ENCODE data around the gene SOSTDC1.
A peak's percentile ranks its signal among the peaks of the same experiment; 100 is the strongest.
"Not testable (repeated sequence)": the region's sequence is repeated elsewhere in the genome, so short reads cannot be mapped to it uniquely, and the experiment has no call there.

SOSTDC1 gene

DNA sequence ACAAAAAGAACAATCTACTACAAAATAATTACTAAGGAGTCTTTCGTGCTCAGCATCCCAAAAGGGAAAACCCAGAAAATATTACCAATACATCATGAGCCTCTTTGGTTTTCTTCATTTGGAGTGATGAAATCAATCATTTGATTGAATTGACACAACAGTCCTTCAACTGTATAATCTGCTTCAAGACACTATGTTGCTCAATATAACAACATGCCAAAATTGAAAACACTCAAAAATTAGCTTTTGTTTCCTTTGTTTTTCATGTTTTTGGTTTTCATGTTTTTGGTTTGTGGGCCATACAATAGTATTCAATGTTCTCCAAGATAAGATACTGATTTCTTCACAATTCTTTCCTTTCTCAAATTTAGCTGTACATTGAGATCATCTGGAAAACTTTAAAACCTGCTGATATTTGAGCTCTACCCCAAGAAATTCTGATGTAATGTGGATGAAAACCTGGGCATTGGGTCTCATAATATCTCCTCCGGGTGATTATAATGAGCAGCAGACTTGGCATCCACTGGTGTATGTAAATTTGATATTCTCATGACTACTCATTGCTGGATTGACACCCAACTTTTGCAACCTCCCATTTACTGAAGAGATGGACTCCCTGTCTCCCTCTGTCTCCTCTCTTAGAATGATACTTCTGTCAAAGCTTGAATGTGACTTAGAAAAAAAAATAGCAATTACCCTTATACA is 4.6 kb downstream of the SOSTDC1 start:
- DNase-seq, result no peak

DNA sequence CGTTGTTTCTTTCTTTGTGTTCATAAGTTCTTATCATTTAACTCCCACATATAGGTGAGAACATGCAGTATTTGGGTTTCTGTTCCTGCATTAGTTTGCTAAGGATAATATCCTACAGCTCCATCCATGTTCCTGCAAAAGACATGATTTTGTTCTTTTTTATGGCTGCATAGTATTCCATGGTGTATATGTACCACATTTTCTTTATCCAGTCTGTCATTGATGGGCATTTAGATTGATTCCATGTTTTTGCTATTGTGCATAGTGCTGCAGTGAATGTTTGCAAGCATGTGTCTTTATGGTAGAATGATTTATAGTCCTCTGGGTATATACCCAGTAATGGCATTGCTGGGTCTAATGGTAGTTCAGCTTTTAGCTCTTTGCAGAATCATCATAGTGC is 9.2 kb downstream of the SOSTDC1 start:
- DNase-seq, result not testable (repeated sequence)

DNA sequence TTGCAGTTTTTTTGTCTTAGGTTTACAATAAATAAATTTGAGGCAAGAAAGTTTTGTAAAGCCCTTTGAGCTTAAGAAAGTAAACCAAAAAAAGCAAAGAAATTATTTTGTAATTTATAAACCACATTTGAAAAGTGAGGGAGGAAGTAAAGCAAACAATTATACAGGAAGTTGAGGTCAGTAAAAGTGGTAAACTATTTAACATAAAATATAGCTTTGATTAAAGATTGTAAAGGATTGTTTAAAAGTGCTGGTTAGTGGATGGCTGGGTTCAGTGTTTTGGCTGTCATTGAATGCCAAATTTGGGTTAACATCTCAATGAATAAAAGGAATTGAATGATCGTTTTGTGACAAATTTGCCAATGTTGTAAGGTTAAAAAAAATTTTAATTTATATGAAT is 9.9 kb downstream of the SOSTDC1 start:
- DNase-seq, result no peak

DNA sequence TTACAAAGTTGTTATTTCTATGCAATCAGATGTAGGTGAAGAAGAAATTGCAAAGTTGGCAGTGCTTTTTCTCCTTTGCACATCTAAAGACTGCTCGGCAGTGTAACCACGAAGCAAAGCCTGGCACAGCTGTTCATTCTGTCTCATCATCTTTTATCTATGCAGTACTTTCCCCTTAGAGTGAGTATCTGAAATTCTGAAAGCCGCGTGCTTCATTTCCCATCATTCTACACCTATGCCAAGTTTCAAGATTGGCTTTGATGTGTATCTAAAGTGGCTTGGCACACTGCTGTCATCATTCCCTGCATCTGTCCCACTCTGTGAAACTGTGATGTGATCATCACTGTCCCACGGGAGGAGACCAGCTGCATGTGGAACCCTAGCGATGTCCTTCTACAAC is 15.2 kb downstream of the SOSTDC1 start:
- DNase-seq, result no peak

DNA sequence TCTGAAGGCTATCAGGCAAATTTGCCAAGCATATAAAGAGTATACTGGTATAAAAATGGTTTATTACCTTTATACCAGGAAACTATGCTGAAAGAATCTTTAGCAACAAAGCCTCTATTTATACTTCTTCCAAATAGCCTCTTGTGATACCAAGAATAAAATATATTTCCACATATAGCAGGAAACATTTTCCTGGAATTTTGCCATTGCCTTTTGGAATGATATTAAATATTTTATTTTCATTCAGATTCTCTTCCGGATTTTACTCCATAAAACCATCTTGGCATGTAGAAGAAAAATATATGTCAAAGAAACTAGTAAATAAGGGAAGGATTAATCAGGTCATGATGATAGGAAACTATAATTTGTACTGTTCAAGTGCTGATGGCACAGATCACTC is 17.7 kb downstream of the SOSTDC1 start:
- no peak for DNase-seq

DNA sequence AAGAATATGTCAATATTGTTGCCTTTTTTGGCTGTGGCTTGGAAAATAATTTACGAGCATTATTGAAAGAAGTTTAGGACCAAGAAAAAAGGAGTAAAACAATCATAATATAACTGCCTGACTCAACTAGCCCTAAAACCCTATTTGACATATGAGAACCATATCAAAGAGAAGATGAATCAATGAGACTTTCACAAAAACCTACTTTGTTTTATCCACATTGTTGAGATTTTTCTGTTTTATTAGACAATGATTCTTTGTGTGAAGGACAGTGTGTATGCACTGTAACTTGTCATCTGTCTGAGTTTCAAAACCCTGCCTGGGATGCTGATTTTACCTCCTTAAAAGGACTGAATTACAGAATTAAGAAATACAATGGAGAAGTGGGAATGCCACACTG is 19.0 kb downstream of the SOSTDC1 start:
- DNase-seq, result no peak

DNA sequence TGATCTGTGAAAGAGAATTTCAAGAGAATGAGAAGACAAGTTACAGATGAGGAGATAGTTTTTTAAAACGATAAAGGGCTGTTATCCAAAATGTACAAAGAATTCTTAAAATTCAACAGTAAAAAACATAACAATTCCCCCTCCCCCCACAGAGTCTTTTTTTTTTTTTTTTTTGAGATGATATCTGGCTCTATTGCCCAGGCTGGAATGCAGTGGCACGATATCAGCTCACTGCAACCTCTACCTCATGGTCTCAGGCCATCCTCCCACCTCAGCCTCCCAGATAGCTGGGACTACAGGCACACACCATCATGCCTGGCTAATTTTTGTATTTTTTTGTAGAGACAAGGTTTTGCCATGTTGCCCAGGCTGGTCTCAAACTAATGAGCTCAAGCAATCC is 21.7 kb downstream of the SOSTDC1 start:
- DNase-seq, result not testable (repeated sequence)

DNA sequence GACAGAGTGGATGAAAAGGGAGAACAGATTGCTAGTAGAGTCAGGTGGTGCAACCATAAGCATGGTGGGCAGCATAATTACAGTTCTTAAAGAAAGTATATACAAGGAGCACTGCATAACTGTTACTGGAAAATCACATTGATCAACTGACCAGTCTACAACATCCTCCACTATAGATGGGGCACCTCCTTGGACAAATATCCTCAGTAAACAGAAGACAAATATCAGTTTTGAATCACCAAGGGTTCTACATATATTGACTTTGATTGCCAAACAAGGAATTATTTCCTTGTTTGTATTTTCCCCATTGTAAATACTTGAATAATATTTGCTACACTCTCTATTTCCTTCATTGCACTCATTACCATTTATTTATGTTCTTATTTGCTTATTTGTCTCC is 26.6 kb downstream of the SOSTDC1 start:
- no peak for DNase-seq

DNA sequence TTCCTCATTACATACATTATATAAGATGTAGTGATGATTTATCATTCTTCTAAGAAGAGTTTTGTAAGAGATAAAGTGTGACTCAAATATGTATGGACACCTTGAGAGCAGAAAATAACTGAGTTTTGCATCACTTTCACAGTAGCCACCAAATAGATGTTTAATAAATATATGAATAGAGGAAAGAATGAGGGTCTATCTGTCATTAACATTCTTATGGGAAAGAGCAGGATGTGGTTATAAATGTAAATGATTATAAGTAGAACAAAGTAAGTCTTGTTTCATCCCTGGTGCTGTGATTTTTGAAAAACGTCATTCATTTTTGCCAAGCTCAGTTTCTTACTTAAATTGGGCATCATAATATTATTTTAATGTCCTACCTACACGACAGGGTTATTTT is 29.2 kb downstream of the SOSTDC1 start:
- DNase-seq, result no peak

DNA sequence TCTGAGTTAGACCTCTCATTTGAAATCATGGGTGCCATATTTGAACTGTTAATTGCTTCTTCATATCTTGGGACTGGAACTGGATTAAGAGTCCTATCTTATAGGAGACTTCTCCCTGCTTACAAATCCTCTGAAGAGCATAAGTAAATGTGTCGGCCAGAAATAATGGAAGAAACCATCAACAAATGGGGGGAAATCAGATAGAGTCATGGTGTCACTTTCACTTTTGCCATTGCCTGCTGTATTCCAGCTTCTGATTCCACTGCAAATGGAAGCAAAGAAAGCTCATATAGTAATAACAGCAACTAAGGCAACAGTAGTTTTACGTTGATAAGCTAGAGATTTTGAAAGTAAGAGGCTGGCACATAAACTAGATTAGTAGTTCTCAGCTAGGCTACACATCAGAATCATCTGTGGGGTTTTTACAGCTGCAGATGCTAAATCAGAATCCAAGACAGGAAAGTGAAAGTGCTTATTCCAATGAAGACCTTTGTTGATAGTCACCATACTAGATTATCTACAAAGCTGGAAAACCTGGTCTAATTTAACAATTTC is 31.9 kb downstream of the SOSTDC1 start:
- no peak for DNase-seq

DNA sequence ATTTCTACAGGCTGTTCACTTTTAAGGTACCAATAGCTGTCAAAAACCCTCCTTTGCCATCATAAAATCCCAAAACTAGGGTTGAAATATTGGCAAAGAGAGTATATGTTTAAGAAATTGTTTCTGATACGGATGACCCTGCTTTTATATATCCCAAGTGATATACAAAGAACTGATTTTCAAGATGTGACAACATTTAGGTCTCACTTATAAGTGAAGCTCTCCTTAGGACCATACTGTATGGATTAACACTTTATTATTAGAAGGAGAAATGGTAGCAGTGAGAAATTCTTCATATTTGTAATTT is 33.2 kb downstream of the SOSTDC1 start:
- DNase-seq, result no peak

DNA sequence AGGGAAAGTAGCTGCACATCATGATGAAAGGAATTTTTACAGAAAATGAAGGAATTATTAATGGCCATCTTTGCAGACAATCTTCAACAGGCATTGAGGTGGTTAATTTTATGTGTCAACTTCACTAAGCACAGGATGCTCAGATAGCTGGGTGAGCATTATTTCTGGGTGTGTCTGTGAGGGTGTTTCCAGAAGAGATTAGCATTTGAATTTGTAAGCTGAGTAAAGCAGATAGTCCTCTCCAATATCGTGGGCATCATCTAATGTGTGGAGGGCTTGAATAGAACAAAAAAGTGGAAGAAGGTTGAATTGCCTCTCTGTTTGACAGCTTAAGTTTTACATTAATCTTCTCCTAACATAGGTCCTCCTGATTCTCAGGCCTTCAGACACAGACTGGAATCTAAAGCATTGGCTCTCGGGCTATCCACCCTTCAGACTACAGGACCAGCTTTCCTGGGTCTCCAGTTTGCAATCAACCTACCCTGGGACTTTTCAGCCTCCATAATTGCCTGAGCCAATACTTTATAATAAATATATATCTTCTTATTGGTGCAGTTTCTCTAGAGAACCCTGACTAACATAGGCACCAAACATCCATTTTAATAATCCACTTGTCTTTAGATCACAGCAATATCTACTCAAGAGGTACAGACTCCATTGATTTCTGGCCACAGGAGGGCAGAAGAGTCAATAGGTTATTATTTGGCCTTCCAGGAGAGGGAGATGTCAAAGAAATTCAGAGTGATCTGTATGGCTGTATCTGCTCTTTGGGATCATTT is 33.7 kb downstream of the SOSTDC1 start:
- DNase-seq, result peak; percentile 52

DNA sequence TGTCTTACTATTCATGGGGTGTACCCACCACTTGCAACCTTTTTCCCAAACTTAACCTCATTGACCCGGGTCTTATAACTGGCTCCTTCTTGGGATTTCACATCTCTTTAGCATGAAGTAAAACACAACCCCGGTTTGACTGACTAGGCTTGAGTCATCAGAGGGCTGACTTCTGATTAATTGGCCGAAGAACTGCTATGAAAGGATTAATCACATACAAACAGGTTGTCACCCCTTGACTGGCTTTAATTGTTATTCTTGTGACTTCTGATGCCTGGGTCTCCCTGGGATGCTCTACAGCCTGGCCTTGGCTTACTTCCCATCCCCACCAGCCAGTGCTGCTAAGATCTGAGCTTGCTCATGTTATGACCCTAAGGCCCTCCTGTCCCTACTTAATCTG is 35.4 kb downstream of the SOSTDC1 start:
- DNase-seq, result no peak

DNA sequence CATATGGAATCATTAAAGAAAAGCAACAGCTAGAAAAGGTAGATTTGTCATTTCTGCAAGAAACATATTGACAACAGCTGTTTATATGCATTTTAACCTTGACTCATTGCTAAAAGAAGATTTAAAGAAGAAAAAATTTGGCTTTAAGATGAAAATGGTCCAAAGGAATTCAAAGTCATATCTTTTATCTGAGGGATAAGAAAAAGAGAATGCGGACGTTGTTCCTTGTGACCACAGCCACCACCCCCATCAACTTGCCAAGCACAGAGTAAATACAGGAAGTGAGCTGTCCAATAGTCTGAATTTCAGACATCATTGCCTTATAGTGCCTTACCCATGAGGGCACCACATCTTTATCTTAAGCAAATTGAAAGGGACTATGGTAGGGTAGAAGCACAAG is 36.9 kb downstream of the SOSTDC1 start:
- DNase-seq, result no peak

DNA sequence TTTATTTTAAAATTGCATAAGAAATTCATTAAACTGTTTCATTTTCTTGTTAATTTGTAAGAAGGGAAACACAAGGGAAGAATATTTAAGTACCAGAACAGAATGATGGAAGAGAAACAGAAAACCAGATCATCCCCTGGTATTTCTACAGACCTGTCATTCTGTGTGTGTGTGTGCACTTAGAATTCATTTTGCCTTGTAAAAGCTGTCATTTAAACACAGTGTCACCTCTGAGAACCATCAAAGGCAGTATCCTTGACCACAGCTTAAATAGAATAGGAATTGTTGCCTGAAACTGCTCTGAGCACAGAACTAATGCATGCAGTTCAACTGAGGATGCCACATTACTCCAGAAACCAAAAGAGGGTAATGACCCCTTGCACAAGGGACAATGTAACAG is 37.4 kb downstream of the SOSTDC1 start:
- no peak for DNase-seq

DNA sequence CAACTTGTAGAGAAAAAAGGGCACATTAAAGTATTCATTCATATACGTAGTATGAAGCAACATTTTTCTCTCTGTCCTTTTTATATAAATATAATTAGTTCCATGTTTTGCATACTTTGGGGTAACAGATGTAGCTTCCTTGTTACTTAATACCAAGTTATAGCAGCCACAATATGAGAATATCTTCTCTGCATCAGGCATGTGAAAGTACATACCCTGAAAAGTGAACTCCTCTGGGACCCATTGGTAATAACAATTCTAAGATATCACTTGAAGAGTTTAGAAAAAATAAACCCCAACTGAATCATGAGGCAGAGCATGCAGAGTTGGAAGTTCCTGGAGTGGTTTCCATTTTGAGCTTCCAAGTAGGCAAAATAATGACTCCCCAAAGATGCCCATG is 41.8 kb downstream of the SOSTDC1 start:
- DNase-seq, result no peak

DNA sequence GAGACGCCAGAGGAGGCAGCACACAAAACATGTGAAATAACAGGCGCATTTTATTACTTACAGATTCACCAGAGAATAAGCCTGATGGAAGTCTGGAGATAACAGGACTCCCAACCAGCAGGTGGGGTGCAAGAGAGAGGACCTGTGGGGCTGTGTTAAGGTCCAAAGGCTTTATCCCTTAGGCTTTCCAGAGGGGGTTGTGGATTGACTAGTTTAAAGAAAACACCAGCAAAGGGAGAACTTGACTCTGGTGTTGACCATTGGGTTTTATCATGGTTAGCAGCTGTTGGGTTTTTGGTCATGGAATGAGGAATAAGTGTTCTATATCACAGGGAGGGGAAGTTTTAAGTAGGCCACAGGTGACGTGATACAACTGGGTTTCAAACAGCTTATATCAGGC is 42.6 kb downstream of the SOSTDC1 start:
- DNase-seq, result no peak

DNA sequence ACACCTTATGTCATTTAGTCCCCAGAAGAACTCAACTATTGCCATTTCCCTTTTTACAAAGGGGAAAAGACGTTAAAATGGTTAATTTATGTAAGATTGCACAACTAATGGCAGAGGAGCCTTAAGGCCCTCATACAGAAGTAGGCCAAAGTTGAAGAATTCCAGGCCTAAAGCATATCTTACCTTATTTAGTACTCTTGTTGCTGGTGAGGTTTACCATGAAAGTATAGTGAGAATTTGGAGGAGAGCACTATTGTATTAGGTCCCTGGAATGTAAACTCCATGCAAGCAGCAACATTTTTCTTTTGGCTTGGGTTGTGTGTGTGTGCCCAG is 43.5 kb downstream of the SOSTDC1 start:
- DNase-seq, result no peak

DNA sequence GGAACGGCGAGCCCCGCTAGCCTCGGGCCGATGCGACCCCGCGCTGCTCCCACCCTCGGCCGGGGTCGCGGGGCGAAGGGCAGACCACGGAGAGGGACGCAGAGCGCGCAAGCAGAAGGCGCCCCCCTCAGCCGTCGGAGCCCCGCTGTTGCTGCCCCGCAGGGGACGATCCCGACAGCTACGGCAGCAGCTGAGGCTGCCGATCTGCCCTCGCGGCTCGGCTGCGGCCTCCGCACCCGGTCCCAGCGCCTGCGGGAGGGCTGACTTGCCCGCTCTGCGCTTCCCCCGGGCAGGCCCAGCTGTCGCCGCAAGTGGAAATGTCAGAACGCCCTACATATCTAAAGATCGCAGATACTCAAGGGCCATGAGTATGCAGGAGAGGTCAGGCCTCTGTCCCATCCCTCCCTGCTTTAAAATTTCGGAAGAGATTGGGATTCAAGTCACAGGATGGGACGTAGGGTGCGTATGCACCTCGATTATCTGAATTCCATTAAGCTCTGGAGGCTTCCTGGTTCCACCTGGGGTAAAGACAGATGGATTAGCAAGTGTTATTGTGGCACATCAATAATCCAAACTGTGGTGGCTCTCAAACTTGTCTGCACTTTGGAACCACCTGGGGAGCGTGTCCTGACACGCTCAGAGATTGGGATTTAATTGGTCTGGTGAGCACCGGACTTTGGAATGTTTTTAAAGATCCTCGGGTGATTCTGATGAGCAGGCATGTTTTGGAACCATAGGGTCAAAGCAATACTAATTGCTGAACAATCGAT is 44.0 kb downstream of the SOSTDC1 start, which contains the start of gene CRPPA:
TSS of gene CRPPA (minus strand) at position 206 of the 770 bp plus-strand sequence. CDS start 216 bp downstream, outside the sequence.
- peak; percentile 29 for DNase-seq

DNA sequence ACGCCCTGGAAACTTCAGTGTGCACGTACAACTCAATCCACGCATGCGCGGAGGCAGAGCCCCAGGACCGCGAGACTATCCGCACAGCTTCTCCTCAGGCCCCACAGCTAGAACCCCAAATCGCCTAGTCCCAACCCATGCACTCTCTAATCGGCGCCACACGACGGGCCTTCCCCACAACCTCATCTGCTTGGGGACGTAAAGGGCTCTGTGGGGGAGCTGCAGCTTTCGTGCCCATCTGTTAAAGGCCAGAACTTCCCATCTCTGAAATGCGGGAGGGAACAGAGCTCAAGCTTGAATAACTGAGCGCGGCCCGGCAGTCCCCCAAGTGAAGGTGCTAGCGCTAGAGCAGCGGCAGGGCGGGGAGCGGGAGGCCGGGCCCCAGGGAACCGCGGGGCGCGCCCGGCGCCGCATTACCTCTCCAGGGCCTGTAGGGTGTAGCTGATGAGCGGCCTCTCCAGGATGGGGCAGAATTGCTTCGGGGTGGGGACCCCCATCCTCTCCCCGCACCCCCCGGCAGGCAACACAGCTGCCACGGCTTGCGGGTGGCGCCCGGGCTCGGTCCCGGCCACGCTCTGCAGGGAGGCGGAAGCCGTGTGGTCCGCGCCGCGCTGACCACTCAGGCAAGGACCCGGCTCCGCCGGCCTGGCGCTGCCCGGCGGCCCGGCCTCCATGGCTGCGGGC is 44.7 kb downstream of the SOSTDC1 start:
- peak; percentile 88 for DNase-seq

DNA sequence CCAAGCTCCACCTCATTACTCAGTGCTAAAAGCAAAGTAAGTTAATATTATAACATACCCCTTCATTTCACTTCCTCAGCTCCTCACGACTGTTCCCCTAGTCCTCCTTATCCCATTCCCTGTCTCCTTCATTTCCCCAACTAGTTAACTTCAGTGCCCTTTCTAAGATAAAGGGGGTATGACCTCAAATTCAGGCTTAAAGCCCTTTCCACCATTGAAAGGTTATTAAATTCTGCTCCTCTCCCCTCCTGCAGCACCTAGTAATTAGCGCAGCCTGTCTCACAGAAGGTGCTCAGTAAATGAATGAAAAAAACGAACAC is 45.2 kb downstream of the SOSTDC1 start:
- DNase-seq, result no peak

DNA sequence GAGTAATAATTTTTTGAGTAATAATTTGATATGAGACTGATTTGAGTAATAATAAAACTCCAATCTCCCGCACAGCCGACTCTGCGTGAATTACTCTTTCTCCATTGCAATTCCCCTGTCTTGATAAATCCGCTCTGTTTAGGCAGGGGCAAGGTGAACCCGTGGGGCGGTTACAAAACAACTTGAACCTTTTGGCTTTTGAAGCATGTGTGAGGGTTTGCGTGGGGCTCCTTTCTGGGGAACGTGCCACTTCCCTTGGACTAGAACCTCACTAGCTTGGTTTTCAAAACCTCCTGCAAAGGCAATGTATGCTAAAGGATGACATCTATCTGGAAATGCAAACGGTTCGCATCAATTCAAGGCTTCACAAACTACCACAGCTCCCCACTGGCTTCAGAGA is 45.7 kb downstream of the SOSTDC1 start:
- no peak for DNase-seq

DNA sequence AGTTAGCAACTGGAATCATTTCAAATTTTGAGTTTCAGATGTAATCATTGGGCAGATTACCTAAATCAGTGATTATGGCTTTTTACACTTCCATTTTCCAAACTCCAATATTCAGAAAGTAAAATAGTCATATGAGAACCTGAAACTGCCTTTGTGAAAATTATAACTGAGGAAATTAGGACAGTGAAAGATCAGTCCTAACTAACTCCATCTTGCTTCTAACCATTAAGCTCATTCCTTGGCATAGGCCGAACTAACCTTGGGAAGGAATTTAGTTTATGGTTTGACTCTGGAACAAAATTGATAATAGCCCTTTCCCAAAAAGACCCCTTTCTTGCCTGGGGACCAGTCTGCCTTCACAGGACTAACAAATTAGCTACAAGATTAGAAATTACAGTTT is 46.4 kb downstream of the SOSTDC1 start:
- DNase-seq, result no peak
